ENCODE data around the gene VEZT.
A peak's percentile ranks its signal among the peaks of the same experiment; 100 is the strongest.
"Not testable (repeated sequence)": the region's sequence is repeated elsewhere in the genome, so short reads cannot be mapped to it uniquely, and the experiment has no call there.

The VEZT gene

GRCh38 chr12:95195122-95195521, 22.5 kb upstream of the VEZT start:
- Histone ChIP-seq H3K4me1 (ENCODE audit: control insufficient read depth, low read depth, low read length) (no peaks in the 10 kb centered on the region), H3K27ac (ENCODE audit: low read depth, low read length) (no peak overlapping the region), H2BK5ac (ENCODE audit: low read length) (no peak overlapping the region), H3K9ac (ENCODE audit: low read length) (no peak overlapping the region), H3K18ac (ENCODE audit: low read length) (no peak overlapping the region), H2BK15ac (replicated peaks; ENCODE audit: low read depth) (no peak overlapping the region), H3K79me1 (ENCODE audit: low read length) (peaks cover 11% of the 10 kb centered on the region), H3K4me3 (ENCODE audit: low read length) (no peak overlapping the region), H3K4ac (ENCODE audit: low read depth, low read length) (no peak overlapping the region), H2AK5ac (ENCODE audit: low read length) (no peak overlapping the region), H3K27me3 (ENCODE audit: insufficient read depth, low read length, poor library complexity) (no peaks in the 10 kb centered on the region), H4K8ac (ENCODE audit: low read depth, low read length) (no peak overlapping the region), H2BK120ac (ENCODE audit: low read depth, low read length) (no peak overlapping the region), H3K23ac (ENCODE audit: low read length) (no peak overlapping the region), H3K36me3 (ENCODE audit: control insufficient read depth, insufficient read depth, low read length) (no peaks in the 10 kb centered on the region), H3K56ac (ENCODE audit: low read length) (no peak overlapping the region), H4K5ac (ENCODE audit: low read length) (no peak overlapping the region), H3K4me2 (ENCODE audit: low read length) (no peak overlapping the region), H3K79me2 (ENCODE audit: control insufficient read depth, insufficient read depth, low read length) (peaks cover 14% of the 10 kb centered on the region)
- WGBS (ENCODE audit: extremely low coverage, insufficient coverage, low lambda C conversion rate) = no CpG with 5 or more reads among the region's 3 CpGs
- DNase-seq = peak; percentile 57

- H4K5ac ChIP-seq (ENCODE audit: low read length); H2BK15ac ChIP-seq (replicated peaks; ENCODE audit: low read depth); H3K27ac ChIP-seq (ENCODE audit: low read depth, low read length); DNase-seq; H3K36me3 ChIP-seq (ENCODE audit: control insufficient read depth, insufficient read depth, low read length); H4K8ac ChIP-seq (ENCODE audit: low read depth, low read length); H2AK5ac ChIP-seq (ENCODE audit: low read length); H3K23ac ChIP-seq (ENCODE audit: low read length); H3K27me3 ChIP-seq (ENCODE audit: insufficient read depth, low read length, poor library complexity); H3K4me2 ChIP-seq (ENCODE audit: low read length); H2BK120ac ChIP-seq (ENCODE audit: low read depth, low read length); H3K4ac ChIP-seq (ENCODE audit: low read depth, low read length); H2BK5ac ChIP-seq (ENCODE audit: low read length); H3K56ac ChIP-seq (ENCODE audit: low read length); H3K9ac ChIP-seq (ENCODE audit: low read length); H3K18ac ChIP-seq (ENCODE audit: low read length); H3K4me3 ChIP-seq (ENCODE audit: low read length); H3K4me1 ChIP-seq (ENCODE audit: control insufficient read depth, low read depth, low read length): not testable (repeated sequence)
- peaks cover 11% of the 10 kb centered on the region for H3K79me1 ChIP-seq (ENCODE audit: low read length)
- no CpG with 5 or more reads among the region's 7 CpGs for WGBS (ENCODE audit: extremely low coverage, insufficient coverage, low lambda C conversion rate)
- H3K79me2 ChIP-seq (ENCODE audit: control insufficient read depth, insufficient read depth, low read length) = peaks cover 24% of the 10 kb centered on the region
Measured at GRCh38 chr12:95196875-95197569, 20.6 kb upstream of the VEZT start.

GRCh38 chr12:95197636-95198035, 20.0 kb upstream of the VEZT start:
- H2AK5ac ChIP-seq (ENCODE audit: low read length) = no peak overlapping the region
- H3K4me1 ChIP-seq (ENCODE audit: control insufficient read depth, low read depth, low read length) = peaks cover 5% of the 10 kb centered on the region
- no peak overlapping the region for H3K4me3 ChIP-seq (ENCODE audit: low read length)
- H3K4ac ChIP-seq (ENCODE audit: low read depth, low read length) = no peak overlapping the region
- H3K27me3 ChIP-seq (ENCODE audit: insufficient read depth, low read length, poor library complexity) = no peaks in the 10 kb centered on the region
- peaks cover 8% of the 10 kb centered on the region for H3K79me1 ChIP-seq (ENCODE audit: low read length)
- no peak overlapping the region for H3K23ac ChIP-seq (ENCODE audit: low read length)
- no peak overlapping the region for H3K56ac ChIP-seq (ENCODE audit: low read length)
- no peak overlapping the region for H2BK120ac ChIP-seq (ENCODE audit: low read depth, low read length)
- no CpG with 5 or more reads among the region's 2 CpGs for WGBS (ENCODE audit: extremely low coverage, insufficient coverage, low lambda C conversion rate)
- no peak overlapping the region for H4K5ac ChIP-seq (ENCODE audit: low read length)
- no peak overlapping the region for H2BK5ac ChIP-seq (ENCODE audit: low read length)
- H3K18ac ChIP-seq (ENCODE audit: low read length) = no peak overlapping the region
- no peak overlapping the region for H2BK15ac ChIP-seq (replicated peaks; ENCODE audit: low read depth)
- peaks cover 28% of the 10 kb centered on the region for H3K79me2 ChIP-seq (ENCODE audit: control insufficient read depth, insufficient read depth, low read length)
- DNase-seq = no peak
- no peak overlapping the region for H3K9ac ChIP-seq (ENCODE audit: low read length)
- H4K8ac ChIP-seq (ENCODE audit: low read depth, low read length) = no peak overlapping the region
- no peak overlapping the region for H3K27ac ChIP-seq (ENCODE audit: low read depth, low read length)
- H3K36me3 ChIP-seq (ENCODE audit: control insufficient read depth, insufficient read depth, low read length) = no peaks in the 10 kb centered on the region
- H3K4me2 ChIP-seq (ENCODE audit: low read length) = no peak overlapping the region

GRCh38 chr12:95198914-95199313, 18.7 kb upstream of the VEZT start:
- H2BK120ac ChIP-seq (ENCODE audit: low read depth, low read length) = no peak overlapping the region
- no peak for DNase-seq
- no CpG with 5 or more reads among the region's 4 CpGs for WGBS (ENCODE audit: extremely low coverage, insufficient coverage, low lambda C conversion rate)
- no peak overlapping the region for H2BK15ac ChIP-seq (replicated peaks; ENCODE audit: low read depth)
- peaks cover 31% of the 10 kb centered on the region for H3K79me2 ChIP-seq (ENCODE audit: control insufficient read depth, insufficient read depth, low read length)
- no peak overlapping the region for H2AK5ac ChIP-seq (ENCODE audit: low read length)
- no peak overlapping the region for H3K27ac ChIP-seq (ENCODE audit: low read depth, low read length)
- no peak overlapping the region for H3K56ac ChIP-seq (ENCODE audit: low read length)
- H3K4me2 ChIP-seq (ENCODE audit: low read length) = no peak overlapping the region
- H3K79me1 ChIP-seq (ENCODE audit: low read length) = peaks cover 6% of the 10 kb centered on the region
- H3K36me3 ChIP-seq (ENCODE audit: control insufficient read depth, insufficient read depth, low read length) = no peaks in the 10 kb centered on the region
- H3K27me3 ChIP-seq (ENCODE audit: insufficient read depth, low read length, poor library complexity) = no peaks in the 10 kb centered on the region
- no peak overlapping the region for H4K8ac ChIP-seq (ENCODE audit: low read depth, low read length)
- H2BK5ac ChIP-seq (ENCODE audit: low read length) = no peak overlapping the region
- no peak overlapping the region for H3K4ac ChIP-seq (ENCODE audit: low read depth, low read length)
- H3K4me1 ChIP-seq (ENCODE audit: control insufficient read depth, low read depth, low read length) = peaks cover 11% of the 10 kb centered on the region
- no peak overlapping the region for H3K4me3 ChIP-seq (ENCODE audit: low read length)
- H4K5ac ChIP-seq (ENCODE audit: low read length) = peak overlapping the region; percentile 42
- no peak overlapping the region for H3K9ac ChIP-seq (ENCODE audit: low read length)
- H3K23ac ChIP-seq (ENCODE audit: low read length) = no peak overlapping the region
- H3K18ac ChIP-seq (ENCODE audit: low read length) = no peak overlapping the region

- H4K5ac ChIP-seq (ENCODE audit: low read length) = no peak overlapping the region
- H3K4me3 ChIP-seq (ENCODE audit: low read length) = no peak overlapping the region
- H3K9ac ChIP-seq (ENCODE audit: low read length) = no peak overlapping the region
- H2BK15ac ChIP-seq (replicated peaks; ENCODE audit: low read depth) = no peak overlapping the region
- no peak overlapping the region for H4K8ac ChIP-seq (ENCODE audit: low read depth, low read length)
- H3K79me2 ChIP-seq (ENCODE audit: control insufficient read depth, insufficient read depth, low read length) = peaks cover 31% of the 10 kb centered on the region
- H3K27ac ChIP-seq (ENCODE audit: low read depth, low read length) = no peak overlapping the region
- peak overlapping the region; percentile 45 for H2BK120ac ChIP-seq (ENCODE audit: low read depth, low read length)
- H2AK5ac ChIP-seq (ENCODE audit: low read length) = no peak overlapping the region
- H3K36me3 ChIP-seq (ENCODE audit: control insufficient read depth, insufficient read depth, low read length) = no peaks in the 10 kb centered on the region
- H3K4me2 ChIP-seq (ENCODE audit: low read length) = no peak overlapping the region
- H3K4me1 ChIP-seq (ENCODE audit: control insufficient read depth, low read depth, low read length) = peaks cover 16% of the 10 kb centered on the region
- WGBS (ENCODE audit: extremely low coverage, insufficient coverage, low lambda C conversion rate) = 100% methylated on average over 1 of the region's 5 CpGs
- DNase-seq = no peak
- no peak overlapping the region for H2BK5ac ChIP-seq (ENCODE audit: low read length)
- no peak overlapping the region for H3K56ac ChIP-seq (ENCODE audit: low read length)
- peak overlapping the region; percentile 68 for H3K18ac ChIP-seq (ENCODE audit: low read length)
- H3K23ac ChIP-seq (ENCODE audit: low read length) = no peak overlapping the region
- no peaks in the 10 kb centered on the region for H3K27me3 ChIP-seq (ENCODE audit: insufficient read depth, low read length, poor library complexity)
- no peak overlapping the region for H3K4ac ChIP-seq (ENCODE audit: low read depth, low read length)
- peaks cover 5% of the 10 kb centered on the region for H3K79me1 ChIP-seq (ENCODE audit: low read length)
Measured at GRCh38 chr12:95200128-95200894, 17.3 kb upstream of the VEZT start.
